Fibroblast of the aortic adventitia (primary cell): ENCODE data around the gene CCDC18. TPM values are rescaled to one million over a fixed set of nuclear protein-coding genes. Genes with fewer than 3 reads are reported as not detected.

ENCODE experiments used
- DNase-seq: peaks from one replicate; pipeline ENCODE4 v3.0.0-alpha.2; 2010; ENCODE audit warnings: low read depth
- H3K4me3 ChIP-seq: 2 replicates; pipeline ENCODE4 v1.5.1; 2011; ENCODE audit warnings: low read depth, mild to moderate bottlenecking, control low read depth, low read length, moderate library complexity
- CTCF ChIP-seq: IDR thresholded peaks from 2 replicates; pipeline ENCODE4 v1.5.1; 2011; ENCODE audit warnings: mild to moderate bottlenecking, low read length, control low read depth, inconsistent platforms; ENCODE audit not compliant: insufficient read depth
- total RNA-seq: library from RNA; depleted of rRNA; stranded (reverse); fragments of >200 nt; gene quantifications from 2 replicates; pipeline ENCODE4 v1.2.3, GENCODE V29; 2012; ENCODE audit warnings: low replicate concordance

The CCDC18 gene
- total RNA-seq, 1 donor = 16.0 TPM

GRCh38 chr1:93304716-93305138 is 124.2 kb downstream of the CCDC18 start:
- peak; percentile 84 for TF ChIP-seq CTCF
- DNase-seq = peak; percentile 84
- H3K4me3 ChIP-seq = no peak overlapping the region

DNA sequence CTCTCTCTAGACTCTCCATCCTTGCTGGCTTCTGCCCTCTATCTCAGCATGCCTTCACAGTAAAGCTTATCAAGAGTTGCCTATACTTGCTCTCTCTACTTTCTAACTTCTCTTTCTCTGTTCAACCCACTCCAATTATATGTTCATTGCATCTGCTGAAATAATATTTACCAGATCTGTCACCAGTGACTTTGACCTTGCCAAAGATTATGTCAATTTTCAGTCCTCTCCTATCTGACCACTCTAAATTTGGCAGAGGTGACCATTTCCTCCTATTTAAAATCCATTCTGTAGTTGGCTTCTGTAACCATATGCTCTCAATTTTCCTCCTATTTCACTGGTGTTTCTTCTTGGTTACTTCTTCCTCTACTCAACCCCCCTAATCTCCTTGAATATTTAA is 126.4 kb downstream of the CCDC18 start:
- no peak for TF ChIP-seq CTCF
- no peak overlapping the region for H3K4me3 ChIP-seq
- no peak for DNase-seq

GRCh38 chr1:93313026-93313425 is 132.5 kb downstream of the CCDC18 start:
- H3K4me3 ChIP-seq = no peak overlapping the region
- DNase-seq = no peak
- TF ChIP-seq CTCF = no peak

DNA sequence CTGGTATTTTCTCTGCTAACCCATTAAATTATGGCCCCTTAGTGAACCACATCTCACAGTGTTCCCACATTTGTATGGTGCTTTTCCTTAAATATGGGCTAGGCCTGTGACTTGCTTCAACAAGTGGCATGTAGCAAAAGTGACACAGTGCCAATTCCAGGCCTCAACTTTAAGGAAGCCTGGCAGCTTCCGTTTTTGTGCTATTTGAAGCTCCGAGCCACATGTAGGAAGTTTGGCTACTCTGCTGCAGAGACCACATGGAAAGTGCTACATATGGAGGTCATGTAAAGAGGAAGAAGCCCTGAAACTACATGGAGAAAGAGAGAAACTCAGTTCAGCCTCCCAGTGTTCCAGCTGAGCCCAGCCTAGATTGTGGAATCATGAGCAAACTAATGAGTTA is 136.7 kb downstream of the CCDC18 start:
- TF ChIP-seq CTCF = no peak
- no peak overlapping the region for H3K4me3 ChIP-seq
- DNase-seq = no peak

- TF ChIP-seq CTCF = no peak
- no peak for DNase-seq
- H3K4me3 ChIP-seq = no peak overlapping the region
Measured at GRCh38 chr1:93317943-93318342, 137.4 kb downstream of the CCDC18 start.

- no peak overlapping the region for H3K4me3 ChIP-seq
- TF ChIP-seq CTCF = no peak
- DNase-seq = no peak
Measured at GRCh38 chr1:93321720-93322119, 141.2 kb downstream of the CCDC18 start.

GRCh38 chr1:93322349-93322748 is 141.8 kb downstream of the CCDC18 start:
- no peak for DNase-seq
- no peak for TF ChIP-seq CTCF
- no peak overlapping the region for H3K4me3 ChIP-seq
